ENCODE results near the gene LRP1B. TPM values are rescaled to one million over a fixed set of nuclear protein-coding genes. Genes with fewer than 3 reads are reported as not detected.

The LRP1B gene
- total and polyA plus RNA-seq, 2 of the 8 experiments (the other 6 are each of a cell fraction or from before 2014, with no cell fraction given), result 0.03 TPM; not detected in 1

DNA sequence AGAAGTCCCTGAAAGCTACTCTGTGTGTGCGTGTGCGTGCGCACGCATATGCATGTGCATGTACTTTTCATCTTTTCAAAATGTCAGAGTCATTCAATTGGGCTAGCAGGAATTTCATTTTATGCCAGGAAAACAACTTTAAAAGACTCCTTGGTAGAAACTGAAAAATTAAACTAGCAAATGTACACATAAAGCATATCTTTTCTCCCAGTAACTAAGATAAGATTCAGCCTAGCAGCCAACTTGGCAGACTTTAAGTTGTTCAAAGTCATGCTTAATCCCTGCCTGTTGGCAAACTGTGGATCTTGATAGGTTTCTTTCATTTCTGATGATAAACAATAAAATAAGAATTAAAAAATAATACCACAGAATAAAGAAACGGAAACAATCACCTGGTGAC lies 1129.1 kb downstream of the LRP1B start:
- POLR2A ChIA-PET (ENCODE audit: partially characterized antibody), result no interaction called here
- DNase-seq (ENCODE audit: low read depth in 1 of 2, low spot score in 2 of 2), result no peak
- Histone ChIP-seq H3K27me3 (replicated peaks in 1 of 4; ENCODE audit: control insufficient read depth in 3 of 4, extremely low read depth in 1 of 4, insufficient read depth in 3 of 4, low read length in 3 of 4) (no peaks in the 10 kb centered on the region), H2BK120ac (replicated peaks; ENCODE audit: low read depth, low read length) (no peak overlapping the region), H4K8ac (ENCODE audit: extremely low read depth, insufficient read depth, low read length) (no peak overlapping the region), H2BK20ac (ENCODE audit: low read length) (no peak overlapping the region), H3K56ac (replicated peaks; ENCODE audit: insufficient read length, low read depth, low read length) (no peak overlapping the region), H3K23me2 (ENCODE audit: low read depth, low read length) (no peaks in the 10 kb centered on the region), H4K5ac (ENCODE audit: insufficient read length, low read depth, low read length) (no peak overlapping the region), H3K27ac (ENCODE audit: low read depth, low read length) (no peak overlapping the region), H2BK12ac (ENCODE audit: low read depth, low read length) (no peak overlapping the region), H3K36me3 (ENCODE audit: control insufficient read depth in 2 of 4, insufficient read depth in 4 of 4, low read length in 3 of 4) (no peaks in the 10 kb centered on the region), H3K4me2 (ENCODE audit: insufficient read depth in 1 of 2, low read depth in 2 of 2, low read length in 2 of 2) (no peak overlapping the region), H3K79me2 (ENCODE audit: control insufficient read depth in 1 of 2, insufficient read depth in 2 of 2, low read length in 2 of 2) (no peaks in the 10 kb centered on the region), H3K79me1 (ENCODE audit: low read depth, low read length) (no peaks in the 10 kb centered on the region), H2BK5ac (ENCODE audit: low read depth, low read length) (no peak overlapping the region), H3K9me3 (ENCODE audit: insufficient read depth in 2 of 2, low read depth in 1 of 2, low read length in 1 of 2) (no peaks in the 10 kb centered on the region), H4K91ac (replicated peaks; ENCODE audit: insufficient read length, low read length) (no peak overlapping the region), H2BK15ac (ENCODE audit: low read length) (no peak overlapping the region), H3K23ac (ENCODE audit: insufficient read length) (no peak overlapping the region), H2AFZ (ENCODE audit: low read length) (no peak overlapping the region), H3K9ac (replicated peaks in 1 of 4; ENCODE audit: extremely low read depth in 1 of 4, low read depth in 3 of 4, low read length in 3 of 4) (no peak overlapping the region), H3K18ac (ENCODE audit: extremely low read depth, low read length) (no peak overlapping the region), H3K14ac (ENCODE audit: insufficient read length) (no peak overlapping the region), H3K4ac (replicated peaks; ENCODE audit: insufficient read length, low read depth, low read length) (no peak overlapping the region), H3K4me3 (ENCODE audit: extremely low read depth in 1 of 4, insufficient read depth in 2 of 4, low read depth in 3 of 4, low read length in 4 of 4) (no peak overlapping the region), H2AK5ac (ENCODE audit: low read depth, low read length) (no peak overlapping the region), H4K20me1 (replicated peaks in 1 of 2; ENCODE audit: control insufficient read depth in 1 of 2, insufficient read depth in 2 of 2, low read length in 2 of 2) (no peaks in the 10 kb centered on the region), H3K4me1 (replicated peaks in 1 of 4; ENCODE audit: control insufficient read depth in 3 of 4, insufficient read depth in 4 of 4, low read length in 3 of 4) (no peaks in the 10 kb centered on the region)
- WGBS, 2 experiments (ENCODE audit: extremely low coverage in 1 of 2, insufficient coverage in 1 of 2, insufficient read length in 1 of 2, insufficient replicate concordance in 2 of 2, low coverage in 1 of 2, low lambda C conversion rate in 2 of 2, missing lambda C conversion rate in 1 of 2), result 95% methylated on average over 5 of the region's 5 CpGs; no CpG with 5 or more reads in 1 of the 2 experiments
- CTCF ChIA-PET (ENCODE audit: partially characterized antibody), result no interaction called here
- FAIRE-seq, result no peak
- TF ChIP-seq SAP30 (IDR thresholded peaks at IDR 0.05; ENCODE audit: insufficient read depth, insufficient replicate concordance, low read length) (no peak), EZH2 (IDR thresholded peaks at IDR 0.05; ENCODE audit: low read depth, low read length, severe bottlenecking) (no peak), GABPA (IDR thresholded peaks at IDR 0.05; ENCODE audit: borderline replicate concordance, insufficient read depth, low read length) (no peak), GTF2F1 (IDR thresholded peaks at IDR 0.05; ENCODE audit: borderline replicate concordance, low read depth, low read length) (no peak), RBBP5 (IDR thresholded peaks at IDR 0.05; ENCODE audit: borderline replicate concordance, low read depth, low read length) (no peak), EP300 (IDR thresholded peaks at IDR 0.05; ENCODE audit: borderline replicate concordance in 1 of 2, low read depth in 2 of 2, low read length in 2 of 2) (no peak), CBX8 (IDR thresholded peaks at IDR 0.05; ENCODE audit: borderline replicate concordance, low read depth, low read length) (no peak), ASH2L (IDR thresholded peaks at IDR 0.05; ENCODE audit: low read length) (no peak), CBX5 (IDR thresholded peaks at IDR 0.05; ENCODE audit: low read depth, low read length) (no peak), ATF2 (IDR thresholded peaks at IDR 0.05; ENCODE audit: low read length) (no peak), BRCA1 (IDR thresholded peaks at IDR 0.05; ENCODE audit: low read depth, low read length) (no peak), SP1 (IDR thresholded peaks at IDR 0.05; ENCODE audit: low read depth, low read length) (no peak)

Data from H1 (cell line).